ENCODE data around the gene RCAN3.

RCAN3 gene

GRCh38 chr1:24588573-24588972 is 85.9 kb downstream of the RCAN3 start:
- H3K9me3 Mint-ChIP-seq = no peaks in the 10 kb centered on the region
- H3K4me1 Mint-ChIP-seq = no peaks in the 10 kb centered on the region
- no peak overlapping the region for H3K4me3 Mint-ChIP-seq
- H3K27ac Mint-ChIP-seq = no peak overlapping the region
- peaks cover 25% of the 10 kb centered on the region for H3K27me3 Mint-ChIP-seq (ENCODE audit: low read depth)
- no peaks in the 10 kb centered on the region for H3K36me3 Mint-ChIP-seq (ENCODE audit: low read depth)
- no peak for TF ChIP-seq CTCF (IDR thresholded peaks at IDR 0.05; ENCODE audit: unreplicated experiment in 3 of 3)

- Mint-ChIP-seq H3K9me3 (no peaks in the 10 kb centered on the region), H3K36me3 (ENCODE audit: low read depth) (no peaks in the 10 kb centered on the region), H3K27me3 (ENCODE audit: low read depth) (peaks cover 23% of the 10 kb centered on the region), H3K4me3 (no peak overlapping the region), H3K27ac (no peak overlapping the region), H3K4me1 (no peaks in the 10 kb centered on the region)
- TF ChIP-seq CTCF (IDR thresholded peaks at IDR 0.05; ENCODE audit: unreplicated experiment in 3 of 3) = no peak
Measured at GRCh38 chr1:24589200-24589599, 86.6 kb downstream of the RCAN3 start.
